SH-SY5Y (cell line): ENCODE data around the gene MXD4.

Experiments used
- GATA2 ChIP-seq: IDR thresholded peaks from 2 replicates; pipeline ENCODE4 v1.6.1; 2011; ENCODE audit warnings: mild to moderate bottlenecking, low read depth, low read length
- GATA3 ChIP-seq: IDR thresholded peaks from 2 replicates; pipeline ENCODE4 v1.6.1; 2011; ENCODE audit warnings: low read depth, mild to moderate bottlenecking, low read length, moderate library complexity

GRCh38 chr4:2281575-2282343 is 19.9 kb upstream of the MXD4 start:
- TF ChIP-seq GATA2: no peak
- no peak for TF ChIP-seq GATA3
